Activated B cell treated with CpG ODN at 0.5 μM for 24 hours (primary cell): ENCODE data around the gene DTNBP1. TPM values are rescaled to one million over a fixed set of nuclear protein-coding genes. Genes with fewer than 3 reads are reported as not detected.

Experiments used
- ATAC-seq: fragments of 200-7000 bp; cut with Tn5 transposase; one replicate; pipeline ENCODE4 v1.10.0; 2021; ENCODE audit warnings: low read depth, mild to moderate bottlenecking, moderate library complexity
- CTCF ChIA-PET: fragments of 350-600 bp; sonication (Branson Sonifier 250); formaldehyde crosslinking; loops from one replicate; lab custom pipeline; 2021; ENCODE audit warnings: antibody characterized with exemption; lab: Charles Lee
- POLR2A ChIA-PET: fragments of 350-600 bp; sonication (Branson Sonifier 250); formaldehyde crosslinking; loops from one replicate; lab custom pipeline; 2021; ENCODE audit warnings: antibody characterized with exemption; lab: Charles Lee
- DNase-seq: peaks from one replicate; pipeline ENCODE4 v3.0.0; 2022
- H3K27ac Mint-ChIP-seq: one replicate; pipeline ENCODE4 v1.8.0; 2020; ENCODE audit warnings: mixed read lengths
- H3K27me3 Mint-ChIP-seq: one replicate; pipeline ENCODE4 v1.8.0; 2021; ENCODE audit warnings: mixed read lengths
- H3K36me3 Mint-ChIP-seq: one replicate; pipeline ENCODE4 v1.8.0; 2021; ENCODE audit warnings: low read depth, mixed read lengths
- H3K4me1 Mint-ChIP-seq: one replicate; pipeline ENCODE4 v1.8.0; 2021; ENCODE audit warnings: mixed read lengths
- H3K4me3 Mint-ChIP-seq: one replicate; pipeline ENCODE4 v1.8.0; 2020; ENCODE audit warnings: mild to moderate bottlenecking, mixed read lengths
- H3K9me3 Mint-ChIP-seq: one replicate; pipeline ENCODE4 v1.8.0; 2020; ENCODE audit warnings: mixed read lengths
- CTCF ChIP-seq: fragments of 200-600 bp; IDR thresholded peaks from one replicate; pipeline ENCODE4 v1.8.0; 2022; ENCODE audit warnings: antibody characterized with exemption, mild to moderate bottlenecking
- intact Hi-C: fragments of 100-400 bp; cut with micrococcal nuclease; formaldehyde crosslinking; loops from one replicate; pipeline ENCODE4 v1.15.1; 2024
- total RNA-seq: library from RNA; stranded (reverse); gene quantifications from 2 replicates; pipeline ENCODE4 v1.2.3, GENCODE V29; 2022

Gene DTNBP1
- total RNA-seq, 1 donor from 2014 or later: 50.3 TPM

GRCh38 chr6:15554728-15555100, 108.1 kb downstream of the DTNBP1 start:
- intact Hi-C loops: no loop called here
- peaks cover 65% of the 10 kb centered on the region for H3K4me1 Mint-ChIP-seq
- no peaks in the 10 kb centered on the region for H3K36me3 Mint-ChIP-seq
- no peak overlapping the region for H3K27ac Mint-ChIP-seq
- ChIA-PET POLR2A (no interaction called here), CTCF (no interaction called here)
- DNase-seq (no peak), ATAC-seq (no peak)
- TF ChIP-seq CTCF: no peak
- H3K27me3 Mint-ChIP-seq: no peaks in the 10 kb centered on the region
- H3K4me3 Mint-ChIP-seq: no peak overlapping the region
- H3K9me3 Mint-ChIP-seq: no peaks in the 10 kb centered on the region

- H3K9me3 Mint-ChIP-seq: no peaks in the 10 kb centered on the region
- intact Hi-C loops: no loop called here
- CTCF ChIA-PET: no interaction called here
- no peak for TF ChIP-seq CTCF
- H3K27me3 Mint-ChIP-seq: no peaks in the 10 kb centered on the region
- no peak overlapping the region for H3K4me3 Mint-ChIP-seq
- ATAC-seq (no peak), DNase-seq (no peak)
- POLR2A ChIA-PET: no interaction called here
- H3K4me1 Mint-ChIP-seq: peaks cover 65% of the 10 kb centered on the region
- H3K36me3 Mint-ChIP-seq: no peaks in the 10 kb centered on the region
- H3K27ac Mint-ChIP-seq: peak overlapping the region; percentile 14
These were observed 109.0 kb downstream of the DTNBP1 start for GRCh38 chr6:15553736-15554294.

GRCh38 chr6:15553031-15553430, 109.8 kb downstream of the DTNBP1 start:
- DNase-seq: no peak
- H3K27me3 Mint-ChIP-seq: no peaks in the 10 kb centered on the region
- ChIA-PET CTCF (no interaction called here), POLR2A (interaction anchor here (1.2 kb wide), 1 partner anchor 9 kb away, joined by 4 read pairs; no protein-coding TSS in a partner anchor)
- H3K27ac Mint-ChIP-seq: peak overlapping the region; percentile 27
- ATAC-seq: no peak
- no peak for TF ChIP-seq CTCF
- no peaks in the 10 kb centered on the region for H3K9me3 Mint-ChIP-seq
- no peak overlapping the region for H3K4me3 Mint-ChIP-seq
- no peaks in the 10 kb centered on the region for H3K36me3 Mint-ChIP-seq
- H3K4me1 Mint-ChIP-seq: peaks cover 68% of the 10 kb centered on the region
- intact Hi-C loops: no loop called here

GRCh38 chr6:15551798-15552197, 111.0 kb downstream of the DTNBP1 start:
- CTCF ChIA-PET: interaction anchor here (1.4 kb wide), 1 partner anchor 11 kb away, joined by 3 read pairs; no protein-coding TSS in a partner anchor
- Mint-ChIP-seq H3K36me3 (no peaks in the 10 kb centered on the region), H3K4me1 (peaks cover 66% of the 10 kb centered on the region), H3K27ac (peak overlapping the region; percentile 51), H3K27me3 (no peaks in the 10 kb centered on the region), H3K9me3 (no peaks in the 10 kb centered on the region), H3K4me3 (no peak overlapping the region)
- POLR2A ChIA-PET: interaction anchor here (1.2 kb wide), 1 partner anchor 8 kb away, joined by 4 read pairs; no protein-coding TSS in a partner anchor
- TF ChIP-seq CTCF: no peak
- intact Hi-C loops: no loop called here
- no peak for DNase-seq
- ATAC-seq: peak; percentile 74

GRCh38 chr6:15551262-15551661, 111.6 kb downstream of the DTNBP1 start:
- H3K27ac Mint-ChIP-seq: peak overlapping the region; percentile 51

More at GRCh38 chr6:15551262-15551661, 111.6 kb downstream of the DTNBP1 start:
- Mint-ChIP-seq H3K27me3 (no peaks in the 10 kb centered on the region), H3K4me3 (no peak overlapping the region), H3K4me1 (peaks cover 64% of the 10 kb centered on the region), H3K9me3 (no peaks in the 10 kb centered on the region), H3K36me3 (no peaks in the 10 kb centered on the region)
- POLR2A ChIA-PET: no interaction called here
- intact Hi-C loops: no loop called here
- TF ChIP-seq CTCF: no peak
- no peak for ATAC-seq
- CTCF ChIA-PET: interaction anchor here (1.4 kb wide), 1 partner anchor 12 kb away, joined by 3 read pairs; no protein-coding TSS in a partner anchor
- DNase-seq: no peak
